Central memory CD8-positive, alpha-beta T cell (primary cell): ENCODE measurements around the gene MAGI1.
"Not testable (repeated sequence)": the region's sequence is repeated elsewhere in the genome, so short reads cannot be mapped to it uniquely, and the experiment has no call there.

ENCODE experiments used
- ATAC-seq: fragments of 150-1000 bp; cut with Tn5 transposase; replicated peaks from 2 replicates; pipeline ENCODE4 v1.10.0; 2022; ENCODE audit warnings: mild to moderate bottlenecking, moderate FRiP score, moderate number of reproducible peaks; ENCODE audit not compliant: poor library complexity, severe bottlenecking; ENCODE audit errors: extremely low read depth
- DNase-seq, 2 donors: peaks; one replicate each; pipeline ENCODE4 v3.0.0; 2021; ENCODE audit warnings: low spot score in 2 of 2
- H3K27ac Mint-ChIP-seq: one replicate; pipeline ENCODE4 v1.8.0; 2022; ENCODE audit warnings: low read depth, mild to moderate bottlenecking, moderate library complexity, mixed read lengths
- H3K27me3 Mint-ChIP-seq: one replicate; pipeline ENCODE4 v1.8.0; 2022; ENCODE audit warnings: mixed read lengths
- H3K36me3 Mint-ChIP-seq: one replicate; pipeline ENCODE4 v1.8.0; 2022; ENCODE audit warnings: mild to moderate bottlenecking, moderate library complexity, mixed read lengths; ENCODE audit not compliant: insufficient read depth
- H3K4me1 Mint-ChIP-seq: one replicate; pipeline ENCODE4 v1.8.0; 2022; ENCODE audit warnings: mixed read lengths
- H3K4me3 Mint-ChIP-seq: one replicate; pipeline ENCODE4 v1.8.0; 2022; ENCODE audit warnings: mild to moderate bottlenecking, moderate library complexity, mixed read lengths
- H3K9me3 Mint-ChIP-seq: one replicate; pipeline ENCODE4 v1.8.0; 2022; ENCODE audit warnings: mixed read lengths

Gene MAGI1

DNA sequence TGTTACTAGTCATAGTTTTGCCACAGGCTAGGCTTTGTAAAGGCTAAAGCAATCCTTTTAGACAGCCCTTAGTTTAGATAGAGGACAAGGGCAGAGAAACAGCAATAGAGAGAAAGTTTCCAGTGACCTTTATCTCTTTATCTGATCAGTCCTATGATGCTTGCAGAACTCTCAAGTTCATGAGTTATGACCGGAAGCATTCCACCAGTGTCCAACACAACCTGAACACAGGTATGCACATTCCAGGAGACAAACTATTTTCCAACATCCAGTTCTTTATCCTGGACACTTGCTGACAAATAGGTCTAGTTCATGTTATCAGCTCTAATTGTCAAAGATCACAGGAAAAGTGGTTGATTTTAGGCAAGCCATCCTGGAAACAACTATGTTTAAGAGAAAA is 422.2 kb downstream of the MAGI1 start:
- Mint-ChIP-seq H3K36me3 (no peaks in the 10 kb centered on the region), H3K27me3 (no peaks in the 10 kb centered on the region), H3K9me3 (peaks cover 4% of the 10 kb centered on the region), H3K27ac (no peak overlapping the region), H3K4me1 (no peaks in the 10 kb centered on the region), H3K4me3 (no peak overlapping the region)
- ATAC-seq (no peak), DNase-seq (no peak)

DNA sequence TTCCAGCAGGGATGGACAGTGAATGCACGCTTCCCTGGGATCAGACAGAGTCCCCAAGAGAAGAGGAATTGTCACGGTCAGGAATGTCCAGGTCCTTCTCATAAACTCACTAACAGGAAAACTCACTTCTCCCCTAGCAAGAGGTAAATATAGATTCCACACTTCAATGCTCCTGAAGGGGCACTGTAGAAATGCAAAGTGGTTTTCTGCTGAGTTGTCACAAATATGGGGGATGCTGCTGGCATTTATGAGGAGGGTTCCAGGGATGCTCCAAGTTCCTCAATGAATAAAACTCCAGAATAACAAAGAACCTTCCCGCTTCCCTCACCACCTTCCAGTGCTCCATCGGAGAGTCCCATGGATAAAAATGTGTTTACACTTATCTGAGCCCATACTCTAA is 423.4 kb downstream of the MAGI1 start:
- no peak for ATAC-seq
- no peaks in the 10 kb centered on the region for H3K27me3 Mint-ChIP-seq

DNA sequence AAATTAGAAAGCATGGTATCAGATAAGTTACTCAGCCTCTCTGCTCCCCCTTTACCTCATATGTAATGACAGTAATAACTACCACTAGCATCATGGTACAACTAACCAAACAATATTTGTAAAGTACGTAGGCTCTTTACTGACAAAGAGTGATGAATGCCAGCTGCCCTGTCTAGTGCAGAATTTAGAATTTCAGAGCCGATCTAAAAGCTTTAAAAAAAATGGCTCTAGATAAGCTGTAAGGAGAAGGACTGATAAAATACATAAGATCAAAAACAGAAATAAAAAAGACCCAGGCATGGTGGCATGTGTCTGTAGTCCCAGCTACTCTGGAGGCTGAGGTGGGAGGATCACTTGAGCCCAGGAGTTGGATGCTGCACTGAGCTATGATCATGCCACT is 424.1 kb downstream of the MAGI1 start:
- Mint-ChIP-seq H3K9me3 (peaks cover 4% of the 10 kb centered on the region), H3K36me3 (no peaks in the 10 kb centered on the region), H3K4me3 (no peak overlapping the region), H3K27me3 (no peaks in the 10 kb centered on the region), H3K27ac (no peak overlapping the region), H3K4me1 (no peaks in the 10 kb centered on the region)
- DNase-seq = no peak
- ATAC-seq = no peak

More for the DNA sequence above, 423.4 kb downstream of the MAGI1 start:
- Mint-ChIP-seq H3K36me3 (no peaks in the 10 kb centered on the region), H3K9me3 (peaks cover 4% of the 10 kb centered on the region), H3K27ac (no peak overlapping the region), H3K4me3 (no peak overlapping the region), H3K4me1 (no peaks in the 10 kb centered on the region)
- DNase-seq = no peak

DNA sequence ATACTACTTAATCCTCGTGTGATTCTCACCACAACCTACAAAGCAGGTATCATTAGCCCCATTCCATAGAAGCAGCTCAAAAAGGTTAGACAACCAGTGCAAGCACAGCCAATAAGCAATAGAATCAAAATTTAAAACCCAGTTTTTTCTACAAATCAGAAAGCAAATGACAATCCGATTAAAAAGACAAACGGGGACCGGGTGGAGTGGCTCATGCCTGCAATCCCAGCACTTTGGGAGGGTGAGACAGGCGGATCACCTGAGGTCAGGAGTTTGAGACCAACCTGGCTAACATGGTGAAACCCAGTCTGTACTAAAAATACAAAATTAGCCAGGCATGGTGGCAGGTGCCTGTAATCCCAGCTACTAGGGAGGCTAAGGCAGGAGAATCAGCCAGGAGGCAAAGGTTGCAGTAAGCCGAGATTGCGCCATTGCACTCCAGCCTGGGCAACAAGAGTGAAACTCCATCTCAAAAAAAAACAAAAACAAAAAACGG is 430.7 kb downstream of the MAGI1 start:
- H3K4me3 Mint-ChIP-seq, H3K36me3 Mint-ChIP-seq, H3K27ac Mint-ChIP-seq, H3K9me3 Mint-ChIP-seq, ATAC-seq, H3K4me1 Mint-ChIP-seq, H3K27me3 Mint-ChIP-seq, DNase-seq: not testable (repeated sequence)

DNA sequence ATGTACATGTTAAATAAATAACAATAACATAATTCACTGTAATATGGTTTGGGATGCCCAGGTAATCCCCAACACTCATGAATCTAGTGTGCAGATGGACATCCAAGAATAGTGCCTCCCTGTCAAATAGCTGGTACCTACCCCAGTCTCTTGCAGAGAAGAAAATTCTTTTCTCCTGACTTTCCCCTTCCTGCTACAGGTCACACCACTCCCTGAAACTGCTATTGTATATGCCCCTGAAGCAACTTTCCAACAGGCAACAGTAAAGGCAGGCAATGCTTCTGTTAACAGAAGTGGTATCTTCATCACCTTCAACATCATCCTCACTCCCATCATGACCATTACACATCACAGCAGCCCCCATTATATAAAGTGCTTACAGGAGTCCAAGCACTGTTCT is 431.6 kb downstream of the MAGI1 start:
- DNase-seq = no peak
- H3K27me3 Mint-ChIP-seq = no peaks in the 10 kb centered on the region
- H3K36me3 Mint-ChIP-seq = no peaks in the 10 kb centered on the region
- no peak overlapping the region for H3K27ac Mint-ChIP-seq
- H3K9me3 Mint-ChIP-seq = peaks cover 7% of the 10 kb centered on the region
- no peaks in the 10 kb centered on the region for H3K4me1 Mint-ChIP-seq
- no peak for ATAC-seq
- no peak overlapping the region for H3K4me3 Mint-ChIP-seq

DNA sequence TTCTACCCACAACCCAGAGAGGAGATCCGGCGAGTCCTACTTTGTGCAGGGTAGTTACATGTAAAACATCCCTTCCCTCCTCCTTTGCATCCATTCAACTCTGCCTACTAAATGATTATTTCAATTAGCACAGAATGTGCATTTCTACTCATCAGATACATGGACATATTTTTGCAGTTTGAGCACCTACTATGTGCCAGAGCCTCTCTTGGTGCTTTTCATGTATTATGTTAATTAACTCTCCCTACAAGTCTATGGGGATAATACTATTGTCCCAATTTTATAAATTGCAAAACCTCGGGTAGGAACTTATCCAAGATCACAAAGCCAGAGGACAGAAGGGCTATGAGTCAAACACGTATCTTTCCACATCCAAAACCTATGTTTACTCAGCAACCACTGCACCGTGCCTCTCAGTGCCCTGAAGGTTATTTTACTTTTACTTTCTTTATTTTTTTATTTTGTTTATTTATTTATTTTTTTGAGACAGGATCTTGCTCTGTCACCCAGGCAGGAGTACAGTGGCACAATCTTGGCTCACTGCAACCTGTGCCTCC is 432.8 kb downstream of the MAGI1 start:
- ATAC-seq = no peak
- H3K27me3 Mint-ChIP-seq = no peaks in the 10 kb centered on the region

DNA sequence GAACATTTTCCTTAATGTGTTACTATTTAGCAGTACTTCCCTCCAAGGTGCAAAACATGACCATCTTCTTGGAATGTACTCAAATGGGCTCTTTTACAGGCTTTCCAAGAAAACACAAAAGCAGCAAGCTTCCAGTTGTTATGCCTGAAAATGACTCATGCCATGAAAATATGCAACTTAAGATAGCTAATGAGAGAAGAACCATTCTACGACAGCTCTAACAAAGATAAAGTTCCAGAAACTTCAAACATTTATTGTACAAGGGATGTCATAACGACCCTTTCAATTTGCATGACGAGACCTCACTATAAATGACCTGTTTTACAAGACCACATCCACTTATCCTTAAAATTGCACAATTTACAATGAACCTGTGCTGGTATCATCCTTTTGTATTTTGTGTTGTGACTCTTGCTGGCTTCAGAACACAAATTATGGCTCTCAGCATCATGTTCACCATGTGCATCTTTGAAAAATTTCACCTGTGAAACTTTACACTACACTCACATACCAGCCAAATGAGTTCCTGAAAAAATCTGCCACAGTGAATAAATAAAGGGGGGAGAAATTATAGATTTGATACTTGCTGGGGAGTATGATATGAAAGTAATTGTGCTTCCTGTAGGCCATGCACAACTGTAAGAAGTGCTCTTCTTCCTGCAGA is 433.7 kb downstream of the MAGI1 start:
- Mint-ChIP-seq H3K27ac (no peak overlapping the region), H3K27me3 (no peaks in the 10 kb centered on the region), H3K4me1 (no peaks in the 10 kb centered on the region), H3K9me3 (peaks cover 7% of the 10 kb centered on the region), H3K36me3 (no peaks in the 10 kb centered on the region), H3K4me3 (no peak overlapping the region)
- ATAC-seq = no peak
- DNase-seq = no peak

More for the DNA sequence above, 432.8 kb downstream of the MAGI1 start:
- Mint-ChIP-seq H3K4me3 (no peak overlapping the region), H3K36me3 (no peaks in the 10 kb centered on the region), H3K27ac (no peak overlapping the region), H3K4me1 (no peaks in the 10 kb centered on the region), H3K9me3 (peaks cover 7% of the 10 kb centered on the region)
- DNase-seq = no peak

DNA sequence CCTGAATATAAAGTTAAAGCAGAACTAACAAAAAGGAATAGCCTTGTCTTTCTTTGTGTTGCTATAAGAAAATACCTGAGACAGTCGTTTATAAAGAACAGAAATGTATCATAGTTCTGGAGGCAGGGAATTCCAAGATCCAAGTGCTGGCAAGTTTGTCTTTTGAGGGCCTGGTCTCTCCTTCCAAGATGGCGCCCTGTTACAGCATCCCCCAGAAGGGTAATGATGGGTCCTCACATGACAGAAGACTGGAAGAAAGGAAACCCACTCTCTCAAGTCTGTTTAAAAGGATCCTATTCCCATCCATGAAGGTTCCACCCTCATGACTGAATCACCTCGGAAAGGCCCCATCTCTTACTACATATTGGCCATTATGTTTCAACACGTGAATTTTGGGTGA is 435.1 kb downstream of the MAGI1 start:
- no peaks in the 10 kb centered on the region for H3K36me3 Mint-ChIP-seq
- no peak overlapping the region for H3K4me3 Mint-ChIP-seq
- no peak overlapping the region for H3K27ac Mint-ChIP-seq
- H3K9me3 Mint-ChIP-seq = peaks cover 9% of the 10 kb centered on the region
- ATAC-seq (no peak), DNase-seq (no peak)
- H3K27me3 Mint-ChIP-seq = peaks cover 7% of the 10 kb centered on the region
- H3K4me1 Mint-ChIP-seq = no peaks in the 10 kb centered on the region

DNA sequence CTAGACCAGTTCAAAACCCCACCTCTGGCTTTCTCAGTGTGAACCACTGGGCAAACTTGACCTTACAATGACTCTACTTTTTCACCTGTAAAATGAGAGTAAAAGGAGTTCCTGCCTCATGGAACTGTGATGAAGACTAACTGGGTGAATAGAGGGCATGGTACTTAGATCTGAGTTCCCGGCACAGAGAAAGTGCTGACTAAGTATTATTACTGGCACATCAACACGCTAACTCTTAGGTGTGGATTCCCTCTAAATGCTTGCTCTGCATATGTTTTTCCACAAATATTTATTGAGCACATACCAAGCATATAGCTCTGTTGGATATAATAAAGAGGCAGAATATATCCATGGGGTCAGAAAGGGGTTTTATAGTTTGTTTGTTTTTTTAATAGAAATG is 437.8 kb downstream of the MAGI1 start:
- H3K27ac Mint-ChIP-seq = no peak overlapping the region
- H3K4me1 Mint-ChIP-seq = no peaks in the 10 kb centered on the region
- no peak for DNase-seq
- peaks cover 6% of the 10 kb centered on the region for H3K9me3 Mint-ChIP-seq
- no peaks in the 10 kb centered on the region for H3K36me3 Mint-ChIP-seq
- ATAC-seq = no peak
- peaks cover 10% of the 10 kb centered on the region for H3K27me3 Mint-ChIP-seq
- H3K4me3 Mint-ChIP-seq = no peak overlapping the region

DNA sequence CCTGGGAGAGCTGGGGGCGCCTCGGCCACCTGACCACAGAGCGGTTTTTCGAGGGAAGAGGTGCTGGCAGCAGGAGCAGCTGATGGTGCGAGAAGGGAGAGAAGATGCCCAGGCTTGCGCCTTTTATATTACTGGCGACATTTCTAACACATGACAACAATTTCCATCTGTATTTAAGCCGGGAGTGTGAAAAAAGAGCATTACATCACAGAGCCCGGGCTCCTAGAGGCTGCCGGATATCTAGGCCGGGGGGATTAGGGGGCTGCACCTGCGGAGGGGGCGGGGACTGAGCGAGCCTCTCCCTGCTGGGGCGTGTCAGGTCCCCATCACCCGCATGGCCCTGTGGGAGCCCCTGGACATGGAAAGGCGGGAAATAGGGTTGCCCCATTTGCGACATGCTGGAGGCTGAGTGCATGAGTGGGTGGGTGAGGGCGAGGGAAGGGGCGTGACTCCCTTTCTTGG is 440.7 kb downstream of the MAGI1 start:
- Mint-ChIP-seq H3K4me3 (no peak overlapping the region), H3K36me3 (no peaks in the 10 kb centered on the region), H3K27me3 (peaks cover 10% of the 10 kb centered on the region), H3K9me3 (peaks cover 12% of the 10 kb centered on the region), H3K27ac (no peak overlapping the region), H3K4me1 (no peaks in the 10 kb centered on the region)
- ATAC-seq (no peak), DNase-seq (no peak)

DNA sequence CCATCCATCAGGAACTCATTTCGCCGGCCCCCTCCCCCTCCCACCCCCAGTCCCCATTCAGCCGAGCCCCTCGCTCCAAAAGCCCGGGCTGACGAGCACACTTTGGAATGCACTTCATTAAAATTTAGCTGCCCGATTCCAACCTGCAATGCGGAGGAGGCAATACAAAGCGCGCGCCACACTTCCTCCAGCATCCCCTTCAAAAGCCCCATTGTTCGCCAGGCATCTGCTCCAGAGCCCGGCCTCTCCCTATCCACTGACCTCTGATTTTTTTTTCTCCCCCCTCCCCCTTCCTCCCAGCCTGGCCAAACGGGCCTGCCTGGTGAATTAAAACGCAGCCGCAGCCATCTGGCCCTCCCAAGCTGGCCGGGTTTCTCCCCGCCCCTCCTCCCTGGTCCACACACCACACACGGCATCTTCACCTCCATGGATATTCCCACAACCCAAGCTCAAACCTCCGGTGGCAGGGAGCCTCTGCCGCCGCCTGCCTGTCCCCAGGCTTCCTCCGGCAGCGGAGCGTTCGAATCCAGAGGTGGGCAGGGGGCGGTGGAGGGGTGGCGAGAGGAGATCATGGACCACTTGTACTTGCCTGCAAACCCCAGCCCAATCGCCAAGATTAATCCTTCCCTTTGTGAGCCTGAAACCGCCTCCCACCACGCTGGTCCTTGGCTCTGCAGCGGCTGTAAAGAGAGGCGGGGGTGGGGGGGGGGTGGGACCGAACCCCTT is 441.3 kb downstream of the MAGI1 start:
- Mint-ChIP-seq H3K4me3 (no peak overlapping the region), H3K27me3 (peaks cover 10% of the 10 kb centered on the region), H3K36me3 (no peaks in the 10 kb centered on the region), H3K27ac (no peak overlapping the region), H3K9me3 (peaks cover 12% of the 10 kb centered on the region), H3K4me1 (no peaks in the 10 kb centered on the region)
- ATAC-seq = no peak
- DNase-seq = no peak

DNA sequence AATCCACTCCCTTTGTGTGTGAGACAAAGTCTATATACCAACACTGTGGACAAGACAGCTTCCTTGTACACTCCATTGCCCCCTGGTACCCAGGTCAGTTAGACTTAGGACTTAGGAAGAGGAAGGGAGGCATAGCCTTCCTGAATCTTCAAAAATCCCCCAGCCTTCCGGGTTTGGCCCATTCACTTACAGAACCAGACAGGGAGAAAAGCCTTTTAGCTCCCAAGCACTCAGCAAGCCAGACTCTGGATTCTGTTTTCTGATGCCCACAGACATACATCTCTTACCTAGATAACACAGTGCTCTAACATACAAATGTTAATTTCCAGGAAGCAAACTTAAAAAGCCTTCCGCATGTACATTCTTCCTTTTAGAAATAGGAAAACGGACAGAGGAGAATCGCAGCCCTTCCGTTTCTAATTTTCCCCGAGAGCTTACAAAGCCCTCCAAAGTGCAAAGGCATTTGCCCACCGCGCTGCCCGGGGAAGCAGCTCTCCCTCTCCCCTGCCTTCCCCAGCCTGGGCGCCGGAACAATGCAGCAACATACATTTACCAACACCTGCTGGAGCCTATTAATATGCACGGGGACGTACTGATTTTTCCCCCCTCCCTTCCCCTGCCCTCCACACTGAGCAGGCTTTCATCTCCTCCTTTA is 442.0 kb downstream of the MAGI1 start:
- no peak overlapping the region for H3K27ac Mint-ChIP-seq
- H3K36me3 Mint-ChIP-seq = no peaks in the 10 kb centered on the region
- ATAC-seq (no peak), DNase-seq (no peak)
- H3K9me3 Mint-ChIP-seq = peaks cover 12% of the 10 kb centered on the region
- no peak overlapping the region for H3K4me3 Mint-ChIP-seq
- no peaks in the 10 kb centered on the region for H3K4me1 Mint-ChIP-seq
- H3K27me3 Mint-ChIP-seq = peaks cover 10% of the 10 kb centered on the region

DNA sequence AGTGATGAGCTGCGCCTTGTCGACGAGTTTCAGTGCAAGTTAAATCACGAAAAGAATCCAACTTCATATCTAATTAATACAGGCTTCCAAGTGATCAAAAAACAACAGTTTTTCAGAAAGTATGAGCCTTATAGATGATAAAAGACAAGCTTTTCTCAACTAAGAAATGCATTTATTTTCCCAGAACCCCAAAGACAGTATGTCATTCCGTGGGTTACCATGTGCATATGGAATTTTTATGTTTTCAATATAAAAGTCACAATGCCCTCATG is 442.8 kb downstream of the MAGI1 start:
- DNase-seq = no peak
- peaks cover 10% of the 10 kb centered on the region for H3K27me3 Mint-ChIP-seq
- no peak overlapping the region for H3K4me3 Mint-ChIP-seq
- H3K9me3 Mint-ChIP-seq = peaks cover 12% of the 10 kb centered on the region
- H3K36me3 Mint-ChIP-seq = no peaks in the 10 kb centered on the region
- no peaks in the 10 kb centered on the region for H3K4me1 Mint-ChIP-seq
- no peak for ATAC-seq
- H3K27ac Mint-ChIP-seq = no peak overlapping the region
